ENCODE measurements around the gene SLC19A1.

The SLC19A1 gene

DNA sequence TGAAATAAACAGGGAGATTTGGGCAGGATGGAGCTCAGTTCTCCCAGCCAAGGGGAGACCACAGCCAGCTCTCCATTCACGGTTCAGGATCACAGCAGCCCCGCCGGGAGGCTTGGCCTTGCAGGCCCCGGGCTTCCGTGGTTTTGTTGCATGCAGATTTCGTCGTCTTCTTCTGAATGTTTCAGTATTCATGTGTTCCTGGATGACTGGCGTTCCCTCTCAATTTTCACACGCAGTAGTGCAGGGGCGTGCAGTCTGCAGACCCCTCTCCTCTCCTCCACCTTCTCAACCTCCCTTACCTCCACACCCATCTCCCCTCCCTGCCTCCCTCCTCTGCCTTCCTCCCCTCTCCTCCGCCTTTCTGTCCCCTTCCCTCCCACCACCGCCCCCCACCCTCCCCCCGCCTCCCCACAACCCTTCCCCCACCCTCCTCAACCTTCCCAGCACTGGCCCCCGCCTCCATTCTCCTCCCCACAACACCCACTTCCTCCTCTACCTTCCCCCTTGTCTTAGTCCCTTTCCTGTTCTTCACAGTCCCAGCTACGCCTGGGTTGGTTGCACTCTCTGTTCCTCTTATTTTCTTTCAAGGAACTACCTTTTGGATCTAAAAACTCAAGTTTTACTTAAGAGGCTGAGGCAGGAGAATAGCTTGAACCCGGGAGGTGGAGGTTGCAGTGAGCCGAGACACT is 8.4 kb upstream of the SLC19A1 start:
- peak overlapping the region; percentile 47 to 88 (median 82) for H3K27ac Mint-ChIP-seq
- H3K27me3 Mint-ChIP-seq (ENCODE audit: low read depth), result peaks cover 4% of the 10 kb centered on the region
- H3K9me3 Mint-ChIP-seq, result peaks cover 3% of the 10 kb centered on the region
- TF ChIP-seq, protein P1, sequence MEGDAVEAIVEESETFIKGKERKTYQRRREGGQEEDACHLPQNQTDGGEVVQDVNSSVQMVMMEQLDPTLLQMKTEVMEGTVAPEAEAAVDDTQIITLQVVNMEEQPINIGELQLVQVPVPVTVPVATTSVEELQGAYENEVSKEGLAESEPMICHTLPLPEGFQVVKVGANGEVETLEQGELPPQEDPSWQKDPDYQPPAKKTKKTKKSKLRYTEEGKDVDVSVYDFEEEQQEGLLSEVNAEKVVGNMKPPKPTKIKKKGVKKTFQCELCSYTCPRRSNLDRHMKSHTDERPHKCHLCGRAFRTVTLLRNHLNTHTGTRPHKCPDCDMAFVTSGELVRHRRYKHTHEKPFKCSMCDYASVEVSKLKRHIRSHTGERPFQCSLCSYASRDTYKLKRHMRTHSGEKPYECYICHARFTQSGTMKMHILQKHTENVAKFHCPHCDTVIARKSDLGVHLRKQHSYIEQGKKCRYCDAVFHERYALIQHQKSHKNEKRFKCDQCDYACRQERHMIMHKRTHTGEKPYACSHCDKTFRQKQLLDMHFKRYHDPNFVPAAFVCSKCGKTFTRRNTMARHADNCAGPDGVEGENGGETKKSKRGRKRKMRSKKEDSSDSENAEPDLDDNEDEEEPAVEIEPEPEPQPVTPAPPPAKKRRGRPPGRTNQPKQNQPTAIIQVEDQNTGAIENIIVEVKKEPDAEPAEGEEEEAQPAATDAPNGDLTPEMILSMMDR (IDR thresholded peaks at IDR 0.05; ENCODE audit: unreplicated experiment in 3 of 3), result no peak
- H3K4me3 Mint-ChIP-seq, result peak overlapping the region; percentile 37 to 60 (median 59)
- no peaks in the 10 kb centered on the region for H3K36me3 Mint-ChIP-seq (ENCODE audit: low read depth)
- H3K4me1 Mint-ChIP-seq, result peaks cover 29% of the 10 kb centered on the region

DNA sequence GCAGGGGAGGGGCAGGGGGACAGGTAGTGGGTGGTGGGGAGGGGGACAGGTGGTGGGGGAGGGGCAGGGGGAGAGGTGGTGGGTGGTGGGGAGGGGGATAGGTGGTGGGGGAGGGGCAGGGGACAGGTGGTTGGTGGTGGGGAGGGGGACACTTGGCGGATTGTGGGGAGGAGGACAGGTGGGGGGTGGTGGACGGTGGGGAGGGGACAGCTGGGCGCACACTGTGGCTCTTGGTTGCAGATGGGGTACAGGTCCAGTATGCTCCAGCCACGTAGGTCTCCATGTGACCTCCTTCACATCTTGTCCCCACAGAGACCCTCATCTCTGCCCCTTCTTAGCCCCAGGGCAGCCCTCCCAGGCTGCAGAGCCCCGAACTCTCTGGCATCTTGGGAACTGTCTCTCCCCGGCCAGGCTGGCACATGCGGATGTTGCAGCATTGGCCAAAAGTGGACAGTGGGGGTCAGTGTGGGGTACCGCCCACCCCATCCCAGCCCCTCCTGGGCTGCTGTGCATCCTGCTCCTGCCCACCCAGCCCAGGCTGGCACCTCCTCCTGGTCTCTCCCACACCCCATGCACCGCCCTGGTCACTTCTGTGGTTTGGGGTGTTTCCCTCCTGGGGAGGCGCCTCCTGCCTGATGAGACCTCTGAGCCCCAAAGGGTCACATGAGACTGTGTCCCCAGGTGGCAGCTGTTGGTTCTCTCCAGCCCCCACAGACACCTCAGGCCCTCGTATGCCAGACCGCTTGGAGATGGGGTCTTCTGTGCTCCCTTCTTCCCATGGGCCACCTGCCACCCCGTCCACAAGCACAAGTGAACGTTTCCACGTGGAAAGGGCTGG is 7.6 kb upstream of the SLC19A1 start:
- Mint-ChIP-seq H3K27me3 (ENCODE audit: low read depth) (peaks cover 4% of the 10 kb centered on the region), H3K27ac (peak overlapping the region; percentile 47 to 88 (median 82)), H3K4me1 (peaks cover 28% of the 10 kb centered on the region), H3K36me3 (ENCODE audit: low read depth) (no peaks in the 10 kb centered on the region), H3K9me3 (peaks cover 3% of the 10 kb centered on the region), H3K4me3 (no peak overlapping the region)
- TF ChIP-seq, protein P1 (IDR thresholded peaks at IDR 0.05; ENCODE audit: unreplicated experiment in 3 of 3), result no peak

DNA sequence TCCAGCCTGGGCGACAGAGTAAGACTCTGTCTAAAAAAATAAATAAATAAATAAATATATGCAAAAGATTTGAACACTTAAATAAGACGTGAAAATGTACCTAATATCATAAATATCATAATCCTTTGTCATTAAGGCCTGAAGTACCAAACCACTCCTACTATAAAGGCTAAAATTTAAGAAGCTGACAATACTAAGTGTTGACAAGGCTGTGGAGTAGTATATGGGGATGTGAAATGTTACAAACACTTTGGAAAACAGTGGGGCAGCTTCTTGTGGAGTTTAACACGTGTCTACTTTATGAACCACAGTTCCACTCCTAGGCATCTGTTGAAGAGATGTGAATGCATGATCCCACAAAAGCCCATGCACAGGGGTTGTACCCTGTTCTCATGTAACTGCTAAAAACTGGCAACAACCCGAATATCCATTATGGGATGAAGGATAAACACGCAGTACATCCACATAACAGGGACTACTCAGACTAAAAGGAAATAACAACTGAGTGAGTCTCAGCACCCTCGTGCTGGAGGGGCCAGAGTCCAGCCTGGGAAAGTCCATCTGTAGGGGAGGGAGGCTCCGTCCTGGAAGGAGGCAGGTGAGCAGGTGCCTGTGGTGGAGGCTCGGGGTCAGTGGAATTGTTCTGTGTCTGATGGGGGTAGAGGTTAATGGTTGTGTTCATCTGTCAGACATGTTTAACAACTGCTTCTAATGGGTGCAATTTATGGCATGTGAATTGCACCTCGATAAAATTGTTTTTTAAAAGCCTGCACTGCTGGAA is 6.7 kb upstream of the SLC19A1 start:
- H3K4me1 Mint-ChIP-seq, result peaks cover 23% of the 10 kb centered on the region
- H3K27me3 Mint-ChIP-seq (ENCODE audit: low read depth), result no peaks in the 10 kb centered on the region
- H3K9me3 Mint-ChIP-seq, result peaks cover 3% of the 10 kb centered on the region
- H3K36me3 Mint-ChIP-seq (ENCODE audit: low read depth), result no peaks in the 10 kb centered on the region
- no peak overlapping the region for H3K4me3 Mint-ChIP-seq
- H3K27ac Mint-ChIP-seq, result peak overlapping the region in 1 of 3 experiments; percentile 88
- TF ChIP-seq, protein P1 (IDR thresholded peaks at IDR 0.05; ENCODE audit: unreplicated experiment in 3 of 3), result no peak

DNA sequence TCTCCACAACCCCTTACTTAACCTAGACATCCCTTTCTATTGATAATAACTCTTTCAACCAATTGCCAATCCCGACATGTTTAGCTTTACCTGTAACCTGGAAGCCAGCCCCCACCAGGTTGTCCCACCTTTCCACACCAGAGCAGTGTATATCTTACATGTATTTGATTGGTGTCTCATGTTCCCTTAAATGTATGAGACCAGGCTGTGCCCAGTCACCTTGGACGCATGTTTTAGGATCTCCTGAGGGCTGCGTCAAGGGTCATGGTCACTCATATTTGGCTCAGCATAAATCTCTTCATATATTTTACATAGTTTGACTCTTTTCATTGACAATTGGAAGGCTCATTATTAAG is 5.3 kb upstream of the SLC19A1 start:
- Mint-ChIP-seq H3K4me3 (peak overlapping the region in 2 of 3 experiments; percentile 6 to 26), H3K4me1 (peaks cover 26% of the 10 kb centered on the region), H3K27me3 (ENCODE audit: low read depth) (no peaks in the 10 kb centered on the region), H3K27ac (peak overlapping the region in 1 of 3 experiments; percentile 5), H3K9me3 (peaks cover 3% of the 10 kb centered on the region), H3K36me3 (ENCODE audit: low read depth) (no peaks in the 10 kb centered on the region)
- TF ChIP-seq, protein P1 (IDR thresholded peaks at IDR 0.05; ENCODE audit: unreplicated experiment in 3 of 3), result no peak

DNA sequence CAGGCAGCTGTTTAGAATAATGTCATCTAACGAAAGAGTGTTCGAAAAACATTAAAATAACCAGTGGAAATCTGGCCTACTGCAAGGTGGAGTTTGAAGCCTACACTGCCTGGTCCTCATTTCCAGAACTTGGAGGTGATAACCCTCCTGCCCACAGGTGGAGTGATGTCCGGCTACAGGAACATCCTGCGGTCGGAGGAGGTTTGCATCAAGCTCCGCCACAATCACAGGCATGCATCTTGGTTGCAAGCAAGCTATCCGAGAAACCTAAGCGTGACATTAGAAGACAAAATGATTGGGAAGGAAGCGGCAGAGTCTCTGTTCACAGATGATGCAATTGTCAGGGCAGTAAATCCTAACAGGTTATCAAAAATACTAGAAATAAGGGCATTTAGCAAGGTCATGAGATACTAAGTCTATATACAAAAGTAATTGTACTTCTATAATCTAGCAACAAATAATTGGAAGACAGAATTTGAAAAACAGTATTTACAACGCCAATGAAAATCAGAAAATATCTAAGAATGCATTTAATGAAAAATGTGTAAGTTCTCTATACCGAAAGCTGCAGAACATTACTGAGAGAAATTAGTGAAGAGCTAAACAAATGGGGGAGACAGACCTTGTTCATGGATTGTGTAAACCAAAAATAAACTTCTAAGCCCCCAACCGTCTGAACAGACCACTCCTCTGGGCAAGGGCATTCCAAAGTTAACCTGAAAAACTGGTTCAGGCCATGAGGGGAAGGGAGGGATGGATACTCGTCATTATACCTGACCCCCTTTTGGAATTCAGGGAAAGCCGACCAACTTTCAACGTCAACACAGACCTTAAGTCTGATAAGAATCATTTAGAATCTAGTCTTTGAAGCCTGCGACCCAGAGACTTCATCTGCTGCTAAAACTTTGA is 4.7 kb upstream of the SLC19A1 start:
- Mint-ChIP-seq H3K27ac (peak overlapping the region in 1 of 3 experiments; percentile 25), H3K27me3 (ENCODE audit: low read depth) (no peaks in the 10 kb centered on the region), H3K4me1 (peaks cover 26% of the 10 kb centered on the region), H3K36me3 (ENCODE audit: low read depth) (no peaks in the 10 kb centered on the region), H3K9me3 (peaks cover 3% of the 10 kb centered on the region), H3K4me3 (no peak overlapping the region)
- TF ChIP-seq, protein P1 (IDR thresholded peaks at IDR 0.05; ENCODE audit: unreplicated experiment in 3 of 3), result no peak
